ENCODE data around the gene UROC1.

UROC1 gene

GRCh38 chr3:126435456-126436315 is 81.9 kb downstream of the UROC1 start:
- H3F3A ChIP-seq (ENCODE audit: low read depth): no peaks in the 10 kb centered on the region
- no peaks in the 10 kb centered on the region for H4K20me1 ChIP-seq (ENCODE audit: insufficient read depth, low read length, poor library complexity, severe bottlenecking)
- no peak overlapping the region for H2AFZ ChIP-seq (ENCODE audit: low read length)
- H3K4me3 ChIP-seq (ENCODE audit: low read length, poor library complexity, severe bottlenecking): no peak overlapping the region
- no peaks in the 10 kb centered on the region for H3K9me3 ChIP-seq (ENCODE audit: insufficient read depth, low read depth, low read length)
- no peaks in the 10 kb centered on the region for H3K79me2 ChIP-seq (ENCODE audit: insufficient read depth, low read length)
- no peaks in the 10 kb centered on the region for H3K4me1 ChIP-seq (ENCODE audit: insufficient read depth, low read length, poor library complexity, severe bottlenecking)
- H3K4me2 ChIP-seq (ENCODE audit: low read depth, low read length, poor library complexity, severe bottlenecking): no peak overlapping the region
- H3K9ac ChIP-seq (ENCODE audit: low read depth, low read length, poor library complexity, severe bottlenecking): no peak overlapping the region
- TF ChIP-seq EZH2phosphoT487 (IDR thresholded peaks at IDR 0.05; ENCODE audit: borderline replicate concordance): no peak
- no peak for TF ChIP-seq CTCF (conservative IDR thresholded peaks at IDR 0.05; ENCODE audit: low read length)
- H3K27me3 ChIP-seq (ENCODE audit: insufficient read depth, low read length, poor library complexity, severe bottlenecking): no peaks in the 10 kb centered on the region
- H3K9me2 ChIP-seq (replicated peaks; ENCODE audit: low read depth, low read length): no peaks in the 10 kb centered on the region
- peaks cover 41% of the 10 kb centered on the region; the same call in 1 of the 2 replicates for H3K36me3 ChIP-seq (ENCODE audit: insufficient read depth, low read length)

- no peak overlapping the region for H2AFZ ChIP-seq (ENCODE audit: low read length)
- H3K9me3 ChIP-seq (ENCODE audit: insufficient read depth, low read depth, low read length): no peaks in the 10 kb centered on the region
- H4K20me1 ChIP-seq (ENCODE audit: insufficient read depth, low read length, poor library complexity, severe bottlenecking): no peaks in the 10 kb centered on the region
- H3K9ac ChIP-seq (ENCODE audit: low read depth, low read length, poor library complexity, severe bottlenecking): no peak overlapping the region
- TF ChIP-seq CTCF (conservative IDR thresholded peaks at IDR 0.05; ENCODE audit: low read length) (no peak), EZH2phosphoT487 (IDR thresholded peaks at IDR 0.05; ENCODE audit: borderline replicate concordance) (no peak)
- H3K4me1 ChIP-seq (ENCODE audit: insufficient read depth, low read length, poor library complexity, severe bottlenecking): no peaks in the 10 kb centered on the region
- no peak overlapping the region for H3K4me3 ChIP-seq (ENCODE audit: low read length, poor library complexity, severe bottlenecking)
- H3K27me3 ChIP-seq (ENCODE audit: insufficient read depth, low read length, poor library complexity, severe bottlenecking): no peaks in the 10 kb centered on the region
- no peaks in the 10 kb centered on the region for H3K79me2 ChIP-seq (ENCODE audit: insufficient read depth, low read length)
- H3F3A ChIP-seq (ENCODE audit: low read depth): no peaks in the 10 kb centered on the region
- H3K9me2 ChIP-seq (replicated peaks; ENCODE audit: low read depth, low read length): no peaks in the 10 kb centered on the region
- no peak overlapping the region for H3K4me2 ChIP-seq (ENCODE audit: low read depth, low read length, poor library complexity, severe bottlenecking)
- peaks cover 34% of the 10 kb centered on the region; the same call in 1 of the 2 replicates for H3K36me3 ChIP-seq (ENCODE audit: insufficient read depth, low read length)
These were observed 82.6 kb downstream of the UROC1 start for GRCh38 chr3:126434931-126435411.

- Histone ChIP-seq H3K79me2 (ENCODE audit: insufficient read depth, low read length) (no peaks in the 10 kb centered on the region), H3K36me3 (ENCODE audit: insufficient read depth, low read length) (peaks cover 27% of the 10 kb centered on the region; the same call in 1 of the 2 replicates), H4K20me1 (ENCODE audit: insufficient read depth, low read length, poor library complexity, severe bottlenecking) (no peaks in the 10 kb centered on the region), H2AFZ (ENCODE audit: low read length) (no peak overlapping the region), H3F3A (ENCODE audit: low read depth) (no peaks in the 10 kb centered on the region), H3K4me3 (ENCODE audit: low read length, poor library complexity, severe bottlenecking) (no peak overlapping the region), H3K27me3 (ENCODE audit: insufficient read depth, low read length, poor library complexity, severe bottlenecking) (no peaks in the 10 kb centered on the region), H3K4me2 (ENCODE audit: low read depth, low read length, poor library complexity, severe bottlenecking) (no peak overlapping the region), H3K9me3 (ENCODE audit: insufficient read depth, low read depth, low read length) (no peaks in the 10 kb centered on the region), H3K9me2 (replicated peaks; ENCODE audit: low read depth, low read length) (no peaks in the 10 kb centered on the region), H3K4me1 (ENCODE audit: insufficient read depth, low read length, poor library complexity, severe bottlenecking) (no peaks in the 10 kb centered on the region), H3K9ac (ENCODE audit: low read depth, low read length, poor library complexity, severe bottlenecking) (no peak overlapping the region)
- no peak for TF ChIP-seq CTCF (conservative IDR thresholded peaks at IDR 0.05; ENCODE audit: low read length)
These were observed 83.3 kb downstream of the UROC1 start for GRCh38 chr3:126434264-126434590.

Data from Loucy (cell line).